Ovary (tissue), 3 donors: ENCODE data around the gene KIF21A.

ENCODE experiments used
- EP300 ChIP-seq: sonication (generic); formaldehyde crosslinking; IDR thresholded peaks from one replicate; pipeline ENCODE4 v1.6.1; 2017; ENCODE audit warnings: antibody characterized with exemption
- POLR2A ChIP-seq: fragments of 450-650 bp; IDR thresholded peaks from one replicate; pipeline ENCODE4 v1.6.1; 2017; ENCODE audit warnings: antibody characterized with exemption, mild to moderate bottlenecking, moderate library complexity
- TF ChIP-seq, protein P1 (sequence below), 3 donors: fragments of 450-650 bp in 2 of 3; fragments of 200-600 bp in 1 of 3; IDR thresholded peaks; one replicate each; pipeline versions ENCODE4 v1.5.1 to v1.8.0; 2016 to 2022; ENCODE audit warnings: antibody characterized with exemption in 3 of 3, mild to moderate bottlenecking in 1 of 3
- donor health status: DM: no; HTN: no; CAD: no.

DNA sequence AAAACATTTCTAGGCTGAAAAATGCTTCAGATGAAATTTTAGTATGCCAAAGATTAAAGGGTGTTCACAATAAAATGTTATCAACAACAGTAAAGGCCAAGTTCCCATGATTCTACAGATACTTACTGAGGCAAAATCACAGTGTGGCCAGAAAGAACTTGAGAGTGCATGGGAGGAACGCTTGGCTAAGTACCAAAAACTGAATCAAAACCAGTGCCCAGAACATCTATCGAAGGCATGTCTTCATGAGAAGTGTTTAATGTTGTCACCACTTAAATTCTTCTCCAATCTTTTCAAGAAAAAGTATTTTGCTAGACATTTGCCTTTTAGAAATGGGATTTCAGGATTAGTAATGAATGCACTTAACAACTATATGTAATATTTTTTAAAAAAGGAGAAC is 41.5 kb downstream of the KIF21A start:
- TF ChIP-seq EP300 (no peak), POLR2A (no peak)
- TF ChIP-seq, protein P1, sequence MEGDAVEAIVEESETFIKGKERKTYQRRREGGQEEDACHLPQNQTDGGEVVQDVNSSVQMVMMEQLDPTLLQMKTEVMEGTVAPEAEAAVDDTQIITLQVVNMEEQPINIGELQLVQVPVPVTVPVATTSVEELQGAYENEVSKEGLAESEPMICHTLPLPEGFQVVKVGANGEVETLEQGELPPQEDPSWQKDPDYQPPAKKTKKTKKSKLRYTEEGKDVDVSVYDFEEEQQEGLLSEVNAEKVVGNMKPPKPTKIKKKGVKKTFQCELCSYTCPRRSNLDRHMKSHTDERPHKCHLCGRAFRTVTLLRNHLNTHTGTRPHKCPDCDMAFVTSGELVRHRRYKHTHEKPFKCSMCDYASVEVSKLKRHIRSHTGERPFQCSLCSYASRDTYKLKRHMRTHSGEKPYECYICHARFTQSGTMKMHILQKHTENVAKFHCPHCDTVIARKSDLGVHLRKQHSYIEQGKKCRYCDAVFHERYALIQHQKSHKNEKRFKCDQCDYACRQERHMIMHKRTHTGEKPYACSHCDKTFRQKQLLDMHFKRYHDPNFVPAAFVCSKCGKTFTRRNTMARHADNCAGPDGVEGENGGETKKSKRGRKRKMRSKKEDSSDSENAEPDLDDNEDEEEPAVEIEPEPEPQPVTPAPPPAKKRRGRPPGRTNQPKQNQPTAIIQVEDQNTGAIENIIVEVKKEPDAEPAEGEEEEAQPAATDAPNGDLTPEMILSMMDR (IDR thresholded peaks at IDR 0.05), result no peak
